ENCODE results near the gene TTLL5.
"Not testable (repeated sequence)": the region's sequence is repeated elsewhere in the genome, so short reads cannot be mapped to it uniquely, and the experiment has no call there.

The TTLL5 gene

GRCh38 chr14:75685910-75686309 lies 24.9 kb downstream of the TTLL5 start:
- no peak overlapping the region for H3K9ac ChIP-seq (ENCODE audit: low read depth, low read length, poor library complexity)
- H3K4me1 ChIP-seq (ENCODE audit: control insufficient read depth in 2 of 2, insufficient read depth in 1 of 2, low read depth in 1 of 2, low read length in 2 of 2), result no peaks in the 10 kb centered on the region
- no peak overlapping the region for H2BK12ac ChIP-seq (ENCODE audit: low read length)
- no peak overlapping the region for H3K27ac ChIP-seq (replicated peaks; ENCODE audit: low read length)
- H3K14ac ChIP-seq (ENCODE audit: low read length), result no peak overlapping the region
- no peak overlapping the region for H2AFZ ChIP-seq (ENCODE audit: low read length)
- WGBS, 2 donors (ENCODE audit: extremely low coverage in 2 of 2, insufficient read length in 2 of 2, insufficient replicate concordance in 1 of 2), result no CpG with 5 or more reads among the region's 2 CpGs
- no peaks in the 10 kb centered on the region for H3K27me3 ChIP-seq (ENCODE audit: control insufficient read depth in 3 of 3, insufficient read depth in 3 of 3, low read depth in 1 of 3, low read length in 3 of 3)
- no peaks in the 10 kb centered on the region for H3K79me1 ChIP-seq (ENCODE audit: low read depth, low read length)
- no peak overlapping the region for H3K18ac ChIP-seq (ENCODE audit: low read length)
- peaks cover 12 to 83% of the 10 kb centered on the region in 2 donors for H3K36me3 ChIP-seq (replicated peaks in 1 of 2; ENCODE audit: control insufficient read depth in 2 of 2, insufficient read depth in 2 of 2, low read length in 2 of 2)
- no peak overlapping the region for H2AK5ac ChIP-seq (ENCODE audit: low read depth, low read length)
- H3K4ac ChIP-seq (ENCODE audit: low read length), result no peak overlapping the region
- H3K4me3 ChIP-seq (ENCODE audit: low read length in 2 of 2), result no peak overlapping the region
- no peak overlapping the region for H3K4me2 ChIP-seq (ENCODE audit: insufficient read depth, low read length, poor library complexity, severe bottlenecking)
- H4K8ac ChIP-seq (ENCODE audit: low read depth, low read length), result no peak overlapping the region
- H3K23ac ChIP-seq (ENCODE audit: low read depth, low read length, poor library complexity), result no peak overlapping the region
- H4K91ac ChIP-seq (ENCODE audit: low read depth, low read length, poor library complexity), result no peak overlapping the region
- no peak overlapping the region for H2BK5ac ChIP-seq (ENCODE audit: low read length)
- H3K9me3 ChIP-seq (replicated peaks in 1 of 2; ENCODE audit: control insufficient read depth in 2 of 2, insufficient read depth in 1 of 2, low read depth in 1 of 2, low read length in 2 of 2), result no peaks in the 10 kb centered on the region
- no peak overlapping the region for H2BK120ac ChIP-seq (ENCODE audit: low read depth, low read length)
- no peak for DNase-seq (ENCODE audit: low spot score)
- H2BK15ac ChIP-seq (ENCODE audit: low read length), result no peak overlapping the region

GRCh38 chr14:75689012-75689411 lies 28.0 kb downstream of the TTLL5 start:
- Histone ChIP-seq H3K79me1 (ENCODE audit: low read depth, low read length) (no peaks in the 10 kb centered on the region), H4K91ac (ENCODE audit: low read depth, low read length, poor library complexity) (no peak overlapping the region), H3K4me3 (ENCODE audit: low read length in 2 of 2) (no peak overlapping the region), H3K14ac (ENCODE audit: low read length) (no peak overlapping the region), H3K27ac (replicated peaks; ENCODE audit: low read length) (no peak overlapping the region), H3K27me3 (ENCODE audit: control insufficient read depth in 3 of 3, insufficient read depth in 3 of 3, low read depth in 1 of 3, low read length in 3 of 3) (no peaks in the 10 kb centered on the region), H4K8ac (ENCODE audit: low read depth, low read length) (no peak overlapping the region), H3K4me2 (ENCODE audit: insufficient read depth, low read length, poor library complexity, severe bottlenecking) (no peak overlapping the region), H3K18ac (ENCODE audit: low read length) (no peak overlapping the region), H2BK5ac (ENCODE audit: low read length) (no peak overlapping the region), H2AK5ac (ENCODE audit: low read depth, low read length) (no peak overlapping the region), H2BK15ac (ENCODE audit: low read length) (no peak overlapping the region), H3K23ac (ENCODE audit: low read depth, low read length, poor library complexity) (no peak overlapping the region), H3K9me3 (replicated peaks in 1 of 2; ENCODE audit: control insufficient read depth in 2 of 2, insufficient read depth in 1 of 2, low read depth in 1 of 2, low read length in 2 of 2) (no peaks in the 10 kb centered on the region), H2AFZ (ENCODE audit: low read length) (no peak overlapping the region), H3K9ac (ENCODE audit: low read depth, low read length, poor library complexity) (no peak overlapping the region), H3K4ac (ENCODE audit: low read length) (no peak overlapping the region), H2BK12ac (ENCODE audit: low read length) (no peak overlapping the region), H3K4me1 (ENCODE audit: control insufficient read depth in 2 of 2, insufficient read depth in 1 of 2, low read depth in 1 of 2, low read length in 2 of 2) (no peaks in the 10 kb centered on the region), H2BK120ac (ENCODE audit: low read depth, low read length) (no peak overlapping the region), H3K36me3 (replicated peaks in 1 of 2; ENCODE audit: control insufficient read depth in 2 of 2, insufficient read depth in 2 of 2, low read length in 2 of 2) (peaks cover 13 to 84% of the 10 kb centered on the region in 2 donors)
- WGBS, 2 donors (ENCODE audit: extremely low coverage in 2 of 2, insufficient read length in 2 of 2, insufficient replicate concordance in 1 of 2), result no CpG with 5 or more reads among the region's 2 CpGs
- DNase-seq (ENCODE audit: low spot score), result no peak

- Histone ChIP-seq H3K9me3 (replicated peaks in 1 of 2; ENCODE audit: control insufficient read depth in 2 of 2, insufficient read depth in 1 of 2, low read depth in 1 of 2, low read length in 2 of 2) (no peaks in the 10 kb centered on the region), H3K14ac (ENCODE audit: low read length) (no peak overlapping the region), H3K4me2 (ENCODE audit: insufficient read depth, low read length, poor library complexity, severe bottlenecking) (no peak overlapping the region), H3K27ac (replicated peaks; ENCODE audit: low read length) (no peak overlapping the region), H2BK15ac (ENCODE audit: low read length) (no peak overlapping the region), H3K4me3 (ENCODE audit: low read length in 2 of 2) (no peak overlapping the region), H2AFZ (ENCODE audit: low read length) (no peak overlapping the region), H4K91ac (ENCODE audit: low read depth, low read length, poor library complexity) (no peak overlapping the region), H2AK5ac (ENCODE audit: low read depth, low read length) (no peak overlapping the region), H3K23ac (ENCODE audit: low read depth, low read length, poor library complexity) (no peak overlapping the region), H4K8ac (ENCODE audit: low read depth, low read length) (no peak overlapping the region), H3K36me3 (replicated peaks in 1 of 2; ENCODE audit: control insufficient read depth in 2 of 2, insufficient read depth in 2 of 2, low read length in 2 of 2) (peaks cover 13 to 77% of the 10 kb centered on the region in 2 donors), H3K4me1 (ENCODE audit: control insufficient read depth in 2 of 2, insufficient read depth in 1 of 2, low read depth in 1 of 2, low read length in 2 of 2) (no peaks in the 10 kb centered on the region), H2BK5ac (ENCODE audit: low read length) (no peak overlapping the region), H3K27me3 (ENCODE audit: control insufficient read depth in 3 of 3, insufficient read depth in 3 of 3, low read depth in 1 of 3, low read length in 3 of 3) (no peaks in the 10 kb centered on the region), H3K79me1 (ENCODE audit: low read depth, low read length) (no peaks in the 10 kb centered on the region), H2BK12ac (ENCODE audit: low read length) (no peak overlapping the region), H3K18ac (ENCODE audit: low read length) (no peak overlapping the region), H3K4ac (ENCODE audit: low read length) (no peak overlapping the region), H2BK120ac (ENCODE audit: low read depth, low read length) (no peak overlapping the region), H3K9ac (ENCODE audit: low read depth, low read length, poor library complexity) (no peak overlapping the region)
- WGBS, 2 donors (ENCODE audit: extremely low coverage in 2 of 2, insufficient read length in 2 of 2, insufficient replicate concordance in 1 of 2), result no CpG with 5 or more reads among the region's 7 CpGs
- no peak for DNase-seq (ENCODE audit: low spot score)
These were observed 29.0 kb downstream of the TTLL5 start for GRCh38 chr14:75690010-75690409.

GRCh38 chr14:75695025-75695424 lies 34.0 kb downstream of the TTLL5 start:
- H4K8ac ChIP-seq (ENCODE audit: low read depth, low read length); H2AFZ ChIP-seq (ENCODE audit: low read length); H3K23ac ChIP-seq (ENCODE audit: low read depth, low read length, poor library complexity); H3K4me2 ChIP-seq (ENCODE audit: insufficient read depth, low read length, poor library complexity, severe bottlenecking); H4K91ac ChIP-seq (ENCODE audit: low read depth, low read length, poor library complexity); H3K79me1 ChIP-seq (ENCODE audit: low read depth, low read length); H3K14ac ChIP-seq (ENCODE audit: low read length); H2BK120ac ChIP-seq (ENCODE audit: low read depth, low read length); H3K4ac ChIP-seq (ENCODE audit: low read length); H2BK5ac ChIP-seq (ENCODE audit: low read length); H3K27ac ChIP-seq (replicated peaks; ENCODE audit: low read length); H3K27me3 ChIP-seq (ENCODE audit: control insufficient read depth in 3 of 3, insufficient read depth in 3 of 3, low read depth in 1 of 3, low read length in 3 of 3); H3K9me3 ChIP-seq (replicated peaks in 1 of 2; ENCODE audit: control insufficient read depth in 2 of 2, insufficient read depth in 1 of 2, low read depth in 1 of 2, low read length in 2 of 2); H2BK12ac ChIP-seq (ENCODE audit: low read length); DNase-seq (ENCODE audit: low spot score); H2AK5ac ChIP-seq (ENCODE audit: low read depth, low read length); H3K4me1 ChIP-seq (ENCODE audit: control insufficient read depth in 2 of 2, insufficient read depth in 1 of 2, low read depth in 1 of 2, low read length in 2 of 2); H2BK15ac ChIP-seq (ENCODE audit: low read length); H3K9ac ChIP-seq (ENCODE audit: low read depth, low read length, poor library complexity); H3K18ac ChIP-seq (ENCODE audit: low read length); H3K4me3 ChIP-seq (ENCODE audit: low read length in 2 of 2): not testable (repeated sequence)
- H3K36me3 ChIP-seq (replicated peaks in 1 of 2; ENCODE audit: control insufficient read depth in 2 of 2, insufficient read depth in 2 of 2, low read length in 2 of 2), result peaks cover 21 to 72% of the 10 kb centered on the region in 2 donors
- no CpG with 5 or more reads among the region's 6 CpGs for WGBS, 2 donors (ENCODE audit: extremely low coverage in 2 of 2, insufficient read length in 2 of 2, insufficient replicate concordance in 1 of 2)

All from neuronal stem cell (in vitro differentiated cells).